H1 (cell line): ENCODE results near the gene NLGN4X. TPM values are rescaled to one million over a fixed set of nuclear protein-coding genes. Genes with fewer than 3 reads are reported as not detected.

ENCODE experiments used
- CTCF ChIA-PET: fragments of 300-600 bp; sonication (Branson Sonifier 250); formaldehyde crosslinking; loops from one replicate; lab custom pipeline; 2021; ENCODE audit not compliant: partially characterized antibody; lab: Charles Lee
- POLR2A ChIA-PET: fragments of 300-600 bp; sonication (Branson Sonifier 250); formaldehyde crosslinking; loops from one replicate; lab custom pipeline; 2021; ENCODE audit warnings: inconsistent platforms; ENCODE audit not compliant: partially characterized antibody; lab: Charles Lee
- DNase-seq, 2 experiments: peaks; one replicate each; pipeline versions ENCODE4 v3.0.0 to v3.0.0-alpha.2; 2010 to 2022; ENCODE audit warnings: low spot score in 2 of 2, low read depth in 1 of 2, mixed read lengths in 1 of 2
- FAIRE-seq: peaks from 2 replicates; lab custom pipeline; 2011; peaks lifted over from hg19 to GRCh38; lab: Jason Lieb, UNC
- H2AFZ ChIP-seq: 2 replicates; pipeline ENCODE4 v1.8.1; 2012; ENCODE audit warnings: low read length, inconsistent platforms
- H2AK5ac ChIP-seq: 2 replicates; pipeline ENCODE4 v1.6.1; 2013; ENCODE audit warnings: low read depth, low read length
- H2BK120ac ChIP-seq: replicated peaks from 2 replicates; pipeline ENCODE3; 2013; ENCODE audit warnings: low read depth, low read length, inconsistent platforms
- H2BK12ac ChIP-seq: 2 replicates; pipeline ENCODE4 v1.6.1; 2013; ENCODE audit warnings: low read depth, low read length
- H2BK15ac ChIP-seq: 2 replicates; pipeline ENCODE4 v1.6.1; 2013; ENCODE audit warnings: low read length
- H2BK20ac ChIP-seq: 2 replicates; pipeline ENCODE4 v1.6.1; 2013; ENCODE audit warnings: low read length
- H2BK5ac ChIP-seq: 2 replicates; pipeline ENCODE4 v1.6.1; 2013; ENCODE audit warnings: low read depth, low read length
- H3K14ac ChIP-seq: 2 replicates; pipeline ENCODE4 v1.6.1; 2013; ENCODE audit warnings: inconsistent platforms; ENCODE audit not compliant: insufficient read length
- H3K18ac ChIP-seq: 2 replicates; pipeline ENCODE4 v1.6.1; 2013; ENCODE audit warnings: low read length; ENCODE audit errors: extremely low read depth
- H3K23ac ChIP-seq: 2 replicates; pipeline ENCODE4 v1.6.1; 2013; ENCODE audit warnings: inconsistent platforms; ENCODE audit not compliant: insufficient read length
- H3K23me2 ChIP-seq: 2 replicates; pipeline ENCODE4 v1.6.1; 2013; ENCODE audit warnings: low read depth, low read length
- H3K27ac ChIP-seq: 2 replicates; pipeline ENCODE4 v1.6.1; 2011; ENCODE audit warnings: low read depth, low read length, inconsistent platforms
- H3K27me3 ChIP-seq, 4 experiments: replicated peaks in 1 of 4; 1 replicate in 1 of 4; 2 replicates in 3 of 4; pipeline versions ENCODE4 v1.6.1 to v1.8.1; 2011 to 2013; ENCODE audit warnings: low read length in 3 of 4, mild to moderate bottlenecking in 3 of 4, inconsistent platforms in 2 of 4, mixed read lengths in 2 of 4, moderate library complexity in 1 of 4; ENCODE audit not compliant: control insufficient read depth in 3 of 4, insufficient read depth in 3 of 4; ENCODE audit errors: extremely low read depth in 1 of 4
- H3K36me3 ChIP-seq, 4 experiments: 2 replicates each; pipeline versions ENCODE4 v1.6.1 to v1.8.1; 2011 to 2013; ENCODE audit warnings: mild to moderate bottlenecking in 4 of 4, low read length in 3 of 4, moderate library complexity in 2 of 4, control low read depth in 1 of 4, inconsistent platforms in 1 of 4; ENCODE audit not compliant: insufficient read depth in 4 of 4, control insufficient read depth in 2 of 4
- H3K4ac ChIP-seq: replicated peaks from 2 replicates; pipeline ENCODE3; 2013; ENCODE audit warnings: low read length, low read depth, mixed read lengths, inconsistent platforms; ENCODE audit not compliant: insufficient read length
- H3K4me1 ChIP-seq, 4 experiments: replicated peaks in 1 of 4; 1 replicate in 1 of 4; 2 replicates in 3 of 4; pipeline versions ENCODE4 v1.6.1 to v1.8.1; 2011 to 2013; ENCODE audit warnings: low read length in 3 of 4, inconsistent platforms in 2 of 4, mixed read lengths in 1 of 4; ENCODE audit not compliant: insufficient read depth in 4 of 4, control insufficient read depth in 3 of 4
- H3K4me2 ChIP-seq, 2 experiments: 2 replicates each; pipeline versions ENCODE4 v1.6.1 to v1.8.1; 2011 to 2013; ENCODE audit warnings: low read depth in 2 of 2, low read length in 2 of 2, control low read depth in 1 of 2, inconsistent platforms in 1 of 2, mild to moderate bottlenecking in 1 of 2; ENCODE audit not compliant: insufficient read depth in 1 of 2
- H3K4me3 ChIP-seq, 4 experiments: fragments of 200-600, 300-600 bp in 1 of 4; sonication (generic), shearing (Covaris generic), sonication (Bioruptor Twin) in 1 of 4; 2 replicates each; pipeline versions ENCODE4 v1.5.1 to v1.8.1; 2011 to 2016; ENCODE audit warnings: low read length in 4 of 4, low read depth in 3 of 4, control low read depth in 2 of 4, inconsistent platforms in 2 of 4, mild to moderate bottlenecking in 2 of 4, mixed read lengths in 1 of 4, moderate library complexity in 1 of 4; ENCODE audit not compliant: insufficient read depth in 2 of 4; ENCODE audit errors: extremely low read depth in 1 of 4
- H3K56ac ChIP-seq: replicated peaks from 2 replicates; pipeline ENCODE3; 2013; ENCODE audit warnings: low read depth, mild to moderate bottlenecking, mixed read lengths, low read length, inconsistent platforms; ENCODE audit not compliant: insufficient read length
- H3K79me1 ChIP-seq: 2 replicates; pipeline ENCODE4 v1.6.1; 2013; ENCODE audit warnings: low read depth, low read length, control low read depth
- H3K79me2 ChIP-seq, 2 experiments: 2 replicates each; pipeline versions ENCODE4 v1.6.1 to v1.8.1; 2012 to 2013; ENCODE audit warnings: low read length in 2 of 2, mild to moderate bottlenecking in 2 of 2, inconsistent platforms in 1 of 2; ENCODE audit not compliant: insufficient read depth in 2 of 2, control insufficient read depth in 1 of 2
- H3K9ac ChIP-seq, 4 experiments: replicated peaks in 1 of 4; 1 replicate in 1 of 4; 2 replicates in 3 of 4; pipeline versions ENCODE4 v1.6.1 to v1.8.1; 2011 to 2013; ENCODE audit warnings: low read depth in 3 of 4, low read length in 3 of 4, control low read depth in 2 of 4, mild to moderate bottlenecking in 2 of 4, moderate library complexity in 2 of 4, inconsistent platforms in 1 of 4; ENCODE audit errors: extremely low read depth in 1 of 4
- H3K9me3 ChIP-seq, 2 experiments: 2 replicates each; pipeline versions ENCODE4 v1.6.1 to v1.8.1; 2012 to 2013; ENCODE audit warnings: mild to moderate bottlenecking in 2 of 2, moderate library complexity in 2 of 2, control low read depth in 1 of 2, inconsistent platforms in 1 of 2, low read depth in 1 of 2, low read length in 1 of 2, mixed read lengths in 1 of 2; ENCODE audit not compliant: insufficient read depth in 2 of 2
- H4K20me1 ChIP-seq, 2 experiments: replicated peaks in 1 of 2; 2 replicates each; pipeline versions ENCODE3 to v1.8.1; 2011 to 2013; ENCODE audit warnings: inconsistent platforms in 2 of 2, low read length in 2 of 2, mild to moderate bottlenecking in 1 of 2; ENCODE audit not compliant: insufficient read depth in 2 of 2, control insufficient read depth in 1 of 2
- H4K5ac ChIP-seq: 2 replicates; pipeline ENCODE4 v1.6.1; 2013; ENCODE audit warnings: low read length, low read depth, mixed read lengths, inconsistent platforms; ENCODE audit not compliant: insufficient read length
- H4K8ac ChIP-seq: 2 replicates; pipeline ENCODE4 v1.8.0; 2013; ENCODE audit warnings: mild to moderate bottlenecking, moderate library complexity, low read length, inconsistent platforms; ENCODE audit not compliant: insufficient read depth; ENCODE audit errors: extremely low read depth
- H4K91ac ChIP-seq: replicated peaks from 2 replicates; pipeline ENCODE3; 2013; ENCODE audit warnings: low read length, mixed read lengths, inconsistent platforms; ENCODE audit not compliant: insufficient read length
- ASH2L ChIP-seq: fragments of 200-600, 300-600 bp; sonication (generic); IDR thresholded peaks from one replicate; pipeline ENCODE4 v1.7.1; 2017; ENCODE audit warnings: low read length
- BRCA1 ChIP-seq: IDR thresholded peaks from 2 replicates; pipeline ENCODE4 v1.6.1; 2012; ENCODE audit warnings: low read depth, low read length, improper control_type of control experiment
- CBX8 ChIP-seq: fragments of 300-800, 300-1000 bp; sonication (generic); IDR thresholded peaks from 2 replicates; pipeline ENCODE4 v1.7.1; 2016; ENCODE audit warnings: low read depth, low read length, borderline replicate concordance
- CREB1 ChIP-seq: IDR thresholded peaks from 2 replicates; pipeline ENCODE4 v1.6.1; 2012; ENCODE audit warnings: inconsistent platforms
- EP300 ChIP-seq, 2 experiments: IDR thresholded peaks; 1 replicate in 1 of 2; 2 replicates in 1 of 2; pipeline ENCODE4 v1.6.1; 2011 to 2012; ENCODE audit warnings: low read depth in 2 of 2, low read length in 2 of 2, mild to moderate bottlenecking in 2 of 2, borderline replicate concordance in 1 of 2, inconsistent platforms in 1 of 2, moderate library complexity in 1 of 2
- HDAC2 ChIP-seq, 2 experiments: fragments of 300-600 bp in 1 of 2; sonication (generic) in 1 of 2; IDR thresholded peaks; 2 replicates each; pipeline ENCODE4 v1.6.1; 2011 to 2012; ENCODE audit warnings: low read depth in 2 of 2, low read length in 2 of 2, mild to moderate bottlenecking in 2 of 2, moderate library complexity in 2 of 2, borderline replicate concordance in 1 of 2, inconsistent platforms in 1 of 2
- KDM4A ChIP-seq: IDR thresholded peaks from one replicate; pipeline ENCODE4 v1.7.1; 2012; ENCODE audit warnings: low read depth, mild to moderate bottlenecking, moderate library complexity, low read length, inconsistent platforms; ENCODE audit not compliant: severe bottlenecking
- PHF8 ChIP-seq: fragments of 200-600 bp; sonication (generic); conservative IDR thresholded peaks from 2 replicates; pipeline ENCODE4 v1.7.1; 2012; ENCODE audit warnings: low read depth, mild to moderate bottlenecking, inconsistent platforms, low read length, moderate library complexity
- POLR2A ChIP-seq, 2 experiments: IDR thresholded peaks; 1 replicate in 1 of 2; 2 replicates in 1 of 2; pipeline ENCODE4 v1.6.1; 2011; ENCODE audit warnings: low read depth in 2 of 2, low read length in 2 of 2, mild to moderate bottlenecking in 2 of 2; ENCODE audit errors: control extremely low read depth in 1 of 2
- POLR2AphosphoS5 ChIP-seq: IDR thresholded peaks from 2 replicates; pipeline ENCODE4 v1.6.1; 2011; ENCODE audit warnings: low read depth, low read length
- RBBP5 ChIP-seq: IDR thresholded peaks from 2 replicates; pipeline ENCODE4 v1.7.1; 2012; ENCODE audit warnings: low read depth, mild to moderate bottlenecking, inconsistent platforms, low read length, moderate library complexity, borderline replicate concordance
- SIX5 ChIP-seq: IDR thresholded peaks from 2 replicates; pipeline ENCODE4 v1.6.1; 2011; ENCODE audit warnings: mild to moderate bottlenecking, low read depth, low read length
- TBP ChIP-seq: IDR thresholded peaks from 2 replicates; pipeline ENCODE4 v1.6.1; 2011; ENCODE audit warnings: low read depth, low read length, improper control_type of control experiment
- TCF12 ChIP-seq: IDR thresholded peaks from 2 replicates; pipeline ENCODE4 v1.6.1; 2011; ENCODE audit warnings: low read depth, mild to moderate bottlenecking, low read length
- WGBS, 2 experiments: shearing (Covaris generic) in 1 of 2; methylation state at CpG; one replicate each; pipeline versions ENCODE4 v1.1.6 to v1.1.7; 2013 to 2015; ENCODE audit warnings: low lambda C conversion rate in 2 of 2, mixed read lengths in 2 of 2, inconsistent platforms in 1 of 2, low coverage in 1 of 2, missing lambda C conversion rate in 1 of 2; ENCODE audit not compliant: insufficient replicate concordance in 2 of 2, insufficient coverage in 1 of 2, insufficient read length in 1 of 2; ENCODE audit errors: extremely low coverage in 1 of 2, missing lambda C conversion rate in 1 of 2; 5-methylcytosine and 5-hydroxymethylcytosine counted together
- polyA plus RNA-seq, 7 experiments: library from polyadenylated mRNA; depleted of rRNA in 3 of 7; stranded (reverse) in 5 of 7; unstranded in 2 of 7; fragments of >200 nt in 5 of 7; fragments of 200-250 nt in 2 of 7; gene quantifications; 1 replicate in 5 of 7; 2 replicates in 1 of 7; 4 replicates in 1 of 7; pipeline versions ENCODE4 v1.2.1 to v1.2.3, GENCODE V29; 2011 to 2013; ENCODE audit warnings: missing spikeins in 2 of 7, mixed read lengths in 2 of 7
- total RNA-seq: library from RNA; stranded (reverse); fragmentation: NEBNext Ultra II Directional; extraction: Animal tissue kit (Norgen Biotek cat#: 25700); gene quantifications from 2 replicates; pipeline ENCODE4 v1.2.1, GENCODE V29; 2021

NLGN4X gene
- total and polyA plus RNA-seq, 2 of the 8 experiments (the other 6 are each of a cell fraction or from before 2014, with no cell fraction given): 104 to 124 TPM

DNA sequence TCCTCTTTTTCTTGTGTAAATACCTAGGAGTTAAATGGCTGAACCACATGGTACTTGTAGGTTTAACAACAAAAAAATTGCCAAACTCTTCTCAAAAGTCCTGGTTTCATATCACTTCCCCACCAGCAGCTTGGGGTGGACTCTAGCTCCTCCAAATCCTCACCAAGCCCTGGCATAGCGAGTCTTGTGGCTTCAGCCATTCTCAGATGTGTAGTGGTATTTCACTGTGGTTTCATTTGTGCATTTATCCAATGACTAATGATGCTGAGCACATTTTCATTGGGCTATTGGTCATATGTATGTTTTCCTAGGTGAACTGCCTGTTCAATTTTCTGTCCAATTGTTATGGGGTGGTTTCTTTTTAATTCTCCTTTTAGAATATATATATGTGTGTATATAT, 249.3 kb downstream of the NLGN4X start:
- Histone ChIP-seq H2BK12ac (no peak overlapping the region), H3K79me1 (peaks cover 2% of the 10 kb centered on the region; the same call in 1 of the 2 replicates), H3K36me3 (no peaks in the 10 kb centered on the region), H4K5ac (no peak overlapping the region), H3K4me2 (no peak overlapping the region), H3K27me3 (no peaks in the 10 kb centered on the region), H3K4me3 (no peak overlapping the region), H3K27ac (no peak overlapping the region), H4K91ac (no peak overlapping the region), H3K23ac (no peak overlapping the region), H3K23me2 (no peaks in the 10 kb centered on the region), H2BK20ac (no peak overlapping the region), H3K9ac (no peak overlapping the region), H3K4me1 (no peaks in the 10 kb centered on the region), H3K56ac (no peak overlapping the region), H4K20me1 (peaks cover 0 to 1% of the 10 kb centered on the region in 2 experiments), H2AK5ac (no peak overlapping the region), H4K8ac (no peak overlapping the region), H2BK15ac (no peak overlapping the region), H2BK120ac (no peak overlapping the region), H3K14ac (no peak overlapping the region), H3K79me2 (peaks cover 0 to 57% of the 10 kb centered on the region in 2 experiments; a peak in 3 of 4 replicates), H3K4ac (no peak overlapping the region), H2BK5ac (no peak overlapping the region), H3K9me3 (no peaks in the 10 kb centered on the region), H3K18ac (no peak overlapping the region), H2AFZ (no peak overlapping the region)
- ChIA-PET POLR2A (no interaction called here), CTCF (no interaction called here)
- FAIRE-seq (no peak), DNase-seq (no peak)
- WGBS, 2 experiments: 100% methylated on average over 1 of the region's 1 CpG; no CpG with 5 or more reads in 1 of the 2 experiments
- TF ChIP-seq ASH2L: no peak
- TF ChIP-seq HDAC2 (IDR thresholded peaks at IDR 0.05; ENCODE audit: borderline replicate concordance in 1 of 2, low read depth in 2 of 2, low read length in 2 of 2): no peak
- TF ChIP-seq KDM4A: no peak
- no peak for TF ChIP-seq POLR2A (IDR thresholded peaks at IDR 0.05; ENCODE audit: control extremely low read depth in 1 of 2, low read depth in 2 of 2, low read length in 2 of 2)
- no peak for TF ChIP-seq RBBP5
- no peak for TF ChIP-seq CBX8
- no peak for TF ChIP-seq TCF12
- TF ChIP-seq TBP: no peak
- no peak for TF ChIP-seq POLR2AphosphoS5
- no peak for TF ChIP-seq CREB1
- no peak for TF ChIP-seq SIX5
- no peak for TF ChIP-seq BRCA1
- TF ChIP-seq PHF8: no peak
- no peak for TF ChIP-seq EP300 (IDR thresholded peaks at IDR 0.05; ENCODE audit: borderline replicate concordance in 1 of 2, low read depth in 2 of 2, low read length in 2 of 2)
